ENCODE data around the gene KCNQ1.
A peak's percentile ranks its signal among the peaks of the same experiment; 100 is the strongest.

The KCNQ1 gene

GRCh38 chr11:2693271-2694261 is 248.8 kb downstream of the KCNQ1 start:
- no peak for DNase-seq

GRCh38 chr11:2694495-2694894 is 249.7 kb downstream of the KCNQ1 start:
- DNase-seq = no peak

- no peak for DNase-seq
These were observed 250.5 kb downstream of the KCNQ1 start for GRCh38 chr11:2694995-2695939.

- DNase-seq = no peak
These were observed 251.6 kb downstream of the KCNQ1 start for GRCh38 chr11:2696455-2696854.

- DNase-seq = no peak
These were observed 253.1 kb downstream of the KCNQ1 start for GRCh38 chr11:2697866-2698265.

GRCh38 chr11:2698386-2699184 is 253.8 kb downstream of the KCNQ1 start:
- no peak for DNase-seq

- DNase-seq = no peak
These were observed 254.3 kb downstream of the KCNQ1 start for GRCh38 chr11:2699185-2699530.

GRCh38 chr11:2699531-2700414 is 255.0 kb downstream of the KCNQ1 start, which contains the start of gene KCNQ1OT1:
TSS of gene KCNQ1OT1 (minus strand) at chr11:2699994.
- DNase-seq = peak; percentile 92

- DNase-seq = peak; percentile 15
These were observed 255.8 kb downstream of the KCNQ1 start for GRCh38 chr11:2700415-2701211.

- no peak for DNase-seq
These were observed 256.4 kb downstream of the KCNQ1 start for GRCh38 chr11:2701230-2701629.

- peak; percentile 3 for DNase-seq
These were observed 257.2 kb downstream of the KCNQ1 start for GRCh38 chr11:2701898-2702434.

- DNase-seq = peak; percentile 6
These were observed 258.1 kb downstream of the KCNQ1 start for GRCh38 chr11:2702771-2703362.

GRCh38 chr11:2703363-2704141 is 258.7 kb downstream of the KCNQ1 start:
- DNase-seq = peak; percentile 10

GRCh38 chr11:2704356-2704755 is 259.5 kb downstream of the KCNQ1 start:
- peak; percentile 3 for DNase-seq

GRCh38 chr11:2704896-2705606 is 260.2 kb downstream of the KCNQ1 start:
- DNase-seq = no peak

- no peak for DNase-seq
These were observed 261.5 kb downstream of the KCNQ1 start for GRCh38 chr11:2706321-2706720.

GRCh38 chr11:2707736-2708135 is 262.9 kb downstream of the KCNQ1 start:
- DNase-seq = no peak

- no peak for DNase-seq
These were observed 263.4 kb downstream of the KCNQ1 start for GRCh38 chr11:2708151-2708581.
